ENCODE results near the gene JHY. TPM values are rescaled to one million over a fixed set of nuclear protein-coding genes. Genes with fewer than 3 reads are reported as not detected.

The JHY gene
- total RNA-seq, 4 donors from 2014 or later, result 6.9 to 15.6 (median 10.2) TPM

DNA sequence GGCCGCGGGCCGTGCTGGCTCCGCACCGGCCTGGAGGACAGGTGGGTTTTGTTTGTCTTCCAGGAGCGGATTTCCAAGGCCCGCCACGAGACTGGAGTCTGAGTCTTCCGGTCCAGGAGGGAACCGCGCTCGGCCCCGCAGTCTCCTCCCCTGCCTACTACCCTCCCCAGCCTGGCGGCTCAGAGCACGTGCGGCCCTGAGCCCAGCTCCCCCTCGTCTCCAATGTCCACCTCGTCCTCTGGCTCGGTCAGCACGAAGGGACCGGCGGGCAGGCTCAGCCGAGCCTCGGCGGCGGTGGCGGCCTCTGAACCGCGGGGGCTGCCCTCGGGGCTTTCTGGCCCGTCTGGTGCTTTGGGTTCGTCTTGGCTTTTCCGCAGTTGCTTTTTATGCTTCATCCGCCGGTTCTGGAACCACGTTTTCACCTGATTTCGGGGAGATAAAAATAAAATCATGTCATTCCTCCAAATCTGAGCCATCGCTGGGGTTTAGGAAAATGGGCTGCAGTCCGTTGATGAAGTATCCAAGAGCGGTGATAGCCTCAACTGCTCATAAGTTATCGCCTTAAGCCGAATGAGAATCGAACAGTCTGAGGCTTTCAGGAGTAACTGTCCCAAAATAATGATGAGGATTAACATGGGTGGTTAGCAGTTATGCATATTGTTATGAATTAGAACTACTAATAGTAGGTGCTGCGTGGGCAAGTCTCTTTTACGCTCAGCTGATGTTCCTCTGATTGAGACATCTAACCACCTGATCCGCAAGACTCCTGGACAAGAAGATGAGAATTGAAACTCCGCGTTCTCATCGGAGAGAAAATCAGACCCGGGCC is 95.1 kb downstream of the JHY start:
- WGBS, 2 donors (ENCODE audit: low coverage in 1 of 2), result 8 to 10% methylated on average over 13 to 15 of the region's 50 CpGs

DNA sequence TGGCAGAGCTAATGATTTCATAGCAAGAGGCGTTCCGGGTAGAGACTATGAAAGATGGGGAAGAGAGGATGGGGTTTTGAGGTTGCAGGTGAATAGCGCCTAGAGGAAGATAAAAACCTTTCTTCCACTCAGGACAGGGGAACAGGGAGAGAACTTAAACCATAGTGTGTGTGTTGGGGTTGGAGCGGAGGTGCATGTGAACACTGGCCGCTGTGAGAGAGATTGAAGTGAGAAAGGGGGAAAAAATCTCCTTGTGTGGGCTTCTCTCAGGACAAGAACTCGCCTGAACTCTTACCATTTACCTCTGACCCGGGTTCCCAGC is 95.7 kb downstream of the JHY start:
- H3K9me3 ChIP-seq, result no peaks in the 10 kb centered on the region
- no peak for ATAC-seq
- H3K4me1 ChIP-seq, result peaks cover 0 to 40% (median 13%) of the 10 kb centered on the region in 3 donors
- H3K36me3 ChIP-seq, result no peaks in the 10 kb centered on the region
- H3K27me3 ChIP-seq, result peaks cover 98% of the 10 kb centered on the region
- TF ChIP-seq EP300 (IDR thresholded peaks at IDR 0.05), result no peak
- no peak for TF ChIP-seq POLR2AphosphoS5 (IDR thresholded peaks at IDR 0.05)
- TF ChIP-seq, protein P1, sequence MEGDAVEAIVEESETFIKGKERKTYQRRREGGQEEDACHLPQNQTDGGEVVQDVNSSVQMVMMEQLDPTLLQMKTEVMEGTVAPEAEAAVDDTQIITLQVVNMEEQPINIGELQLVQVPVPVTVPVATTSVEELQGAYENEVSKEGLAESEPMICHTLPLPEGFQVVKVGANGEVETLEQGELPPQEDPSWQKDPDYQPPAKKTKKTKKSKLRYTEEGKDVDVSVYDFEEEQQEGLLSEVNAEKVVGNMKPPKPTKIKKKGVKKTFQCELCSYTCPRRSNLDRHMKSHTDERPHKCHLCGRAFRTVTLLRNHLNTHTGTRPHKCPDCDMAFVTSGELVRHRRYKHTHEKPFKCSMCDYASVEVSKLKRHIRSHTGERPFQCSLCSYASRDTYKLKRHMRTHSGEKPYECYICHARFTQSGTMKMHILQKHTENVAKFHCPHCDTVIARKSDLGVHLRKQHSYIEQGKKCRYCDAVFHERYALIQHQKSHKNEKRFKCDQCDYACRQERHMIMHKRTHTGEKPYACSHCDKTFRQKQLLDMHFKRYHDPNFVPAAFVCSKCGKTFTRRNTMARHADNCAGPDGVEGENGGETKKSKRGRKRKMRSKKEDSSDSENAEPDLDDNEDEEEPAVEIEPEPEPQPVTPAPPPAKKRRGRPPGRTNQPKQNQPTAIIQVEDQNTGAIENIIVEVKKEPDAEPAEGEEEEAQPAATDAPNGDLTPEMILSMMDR (IDR thresholded peaks at IDR 0.05), result no peak
- TF ChIP-seq POLR2A (IDR thresholded peaks at IDR 0.05), result no peak
- 11 to 12% methylated on average over 7 of the region's 7 CpGs for WGBS, 2 donors (ENCODE audit: low coverage in 1 of 2)
- H3K27ac ChIP-seq, result no peak overlapping the region
- H3K4me3 ChIP-seq, result no peak overlapping the region

More for the DNA sequence above, 95.1 kb downstream of the JHY start:
- H3K36me3 ChIP-seq, result no peaks in the 10 kb centered on the region
- no peaks in the 10 kb centered on the region for H3K9me3 ChIP-seq
- peaks cover 0 to 40% (median 13%) of the 10 kb centered on the region in 3 donors for H3K4me1 ChIP-seq
- TF ChIP-seq POLR2AphosphoS5 (IDR thresholded peaks at IDR 0.05) (no peak), POLR2A (IDR thresholded peaks at IDR 0.05) (no peak), EP300 (IDR thresholded peaks at IDR 0.05) (no peak)
- TF ChIP-seq, protein P1 (IDR thresholded peaks at IDR 0.05), result no peak
- H3K27me3 ChIP-seq, result peaks cover 98% of the 10 kb centered on the region
- H3K4me3 ChIP-seq, result peak overlapping the region in 1 of 2 donors; percentile 30
- no peak overlapping the region for H3K27ac ChIP-seq
- no peak for ATAC-seq

DNA sequence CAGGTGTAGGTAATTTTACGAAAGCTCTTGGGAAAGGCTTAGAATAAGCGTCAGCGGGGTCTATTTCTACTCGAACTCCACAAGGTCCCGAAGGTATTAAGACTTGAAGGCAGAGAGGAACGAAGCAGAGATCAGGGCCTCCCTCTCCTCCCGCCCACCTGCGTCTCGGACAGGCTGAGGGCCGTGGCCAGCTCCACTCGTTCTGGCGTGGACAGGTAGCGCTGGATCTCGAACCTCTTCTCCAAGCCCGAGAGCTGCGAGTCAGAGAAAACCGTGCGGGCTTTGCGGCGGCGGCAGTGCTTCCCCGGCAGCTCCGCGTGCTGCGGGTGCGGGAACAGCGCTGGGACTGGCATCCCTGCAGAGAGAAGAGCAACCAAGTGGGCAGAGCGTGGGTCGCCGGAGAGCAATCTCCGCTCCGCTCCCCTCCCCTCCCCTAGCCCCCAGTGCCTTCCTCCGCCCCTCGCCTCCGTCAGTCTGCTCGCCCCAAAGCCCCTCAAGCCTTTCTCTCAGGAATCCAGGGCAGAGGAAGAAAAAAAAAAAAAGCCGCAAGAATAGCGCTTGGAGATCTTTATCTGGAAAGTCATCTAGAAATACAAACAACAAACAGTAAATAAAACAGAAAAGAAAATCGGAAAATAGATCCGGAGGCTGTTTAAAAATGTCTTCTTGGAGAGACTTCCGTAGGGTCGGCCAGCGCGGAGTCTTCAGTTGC is 96.7 kb downstream of the JHY start:
- TF ChIP-seq, protein P1 (IDR thresholded peaks at IDR 0.05), result no peak
- no peak for TF ChIP-seq POLR2A (IDR thresholded peaks at IDR 0.05)
- H3K36me3 ChIP-seq, result no peaks in the 10 kb centered on the region
- peaks cover 99% of the 10 kb centered on the region for H3K27me3 ChIP-seq
- H3K9me3 ChIP-seq, result no peaks in the 10 kb centered on the region
- H3K4me3 ChIP-seq, result no peak overlapping the region
- ATAC-seq, result no peak
- no peak overlapping the region for H3K27ac ChIP-seq
- whole genome bisulfite sequencing, 2 donors (ENCODE audit: low coverage in 1 of 2), result 1 to 3% methylated on average over 6 to 7 of the region's 44 CpGs
- peaks cover 0 to 49% (median 21%) of the 10 kb centered on the region in 3 donors for H3K4me1 ChIP-seq

DNA sequence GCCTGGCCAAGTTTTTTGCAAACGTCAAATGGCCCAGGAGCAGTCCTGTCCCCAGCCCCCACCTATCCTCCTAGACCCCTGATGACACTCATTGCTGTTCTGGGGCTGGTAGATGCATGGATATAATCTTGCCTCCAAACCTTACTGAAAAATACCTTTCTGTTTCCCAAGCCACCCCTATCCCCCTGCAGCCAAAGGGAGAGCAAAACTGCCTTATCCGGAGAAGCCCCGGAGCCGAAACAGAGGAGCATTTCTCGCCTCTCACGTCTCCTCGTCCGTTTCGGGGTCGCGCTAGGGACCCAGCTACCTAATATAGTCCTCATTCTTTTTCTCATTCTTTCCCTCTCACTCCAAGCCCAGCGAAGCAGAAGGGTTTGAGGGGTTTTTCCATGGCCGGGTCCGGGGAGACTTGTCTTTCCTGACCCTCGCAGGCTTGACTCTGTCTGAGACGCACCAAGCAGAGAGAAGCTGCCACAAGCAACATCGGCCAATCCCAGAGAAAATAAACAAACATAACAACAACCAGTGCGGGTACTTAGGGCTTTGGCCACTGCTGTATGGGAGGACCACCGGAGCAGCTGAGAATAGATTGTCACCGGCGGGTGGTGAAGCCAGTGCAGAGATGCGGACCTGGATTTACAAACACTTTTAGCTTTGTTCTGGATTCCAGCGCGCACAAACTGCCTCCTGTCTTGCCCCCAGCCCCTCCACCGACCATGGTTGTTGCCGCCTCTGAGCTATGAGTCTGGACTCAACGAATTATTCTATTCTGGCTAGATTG is 97.4 kb downstream of the JHY start:
- H3K27me3 ChIP-seq, result peaks cover 100% of the 10 kb centered on the region
- H3K9me3 ChIP-seq, result no peaks in the 10 kb centered on the region
- peaks cover 0 to 57% (median 28%) of the 10 kb centered on the region in 3 donors for H3K4me1 ChIP-seq
- no peak overlapping the region for H3K27ac ChIP-seq
- TF ChIP-seq POLR2AphosphoS5 (IDR thresholded peaks at IDR 0.05), result no peak
- no peak for TF ChIP-seq POLR2A (IDR thresholded peaks at IDR 0.05)
- TF ChIP-seq, protein P1 (IDR thresholded peaks at IDR 0.05), result no peak
- no peak for TF ChIP-seq EP300 (IDR thresholded peaks at IDR 0.05)
- ATAC-seq, result no peak
- H3K4me3 ChIP-seq, result no peak overlapping the region
- WGBS, 2 donors (ENCODE audit: low coverage in 1 of 2), result 2 to 5% methylated on average over 19 to 22 of the region's 27 CpGs
- H3K36me3 ChIP-seq, result no peaks in the 10 kb centered on the region

Measured in gastroesophageal sphincter (tissue), 4 donors.